ENCODE data around the gene KIAA1958. TPM values are rescaled to one million over a fixed set of nuclear protein-coding genes. Genes with fewer than 3 reads are reported as not detected.

Gene KIAA1958
- polyA plus RNA-seq, 3 donors, result 1.9 to 4.2 (median 1.9) TPM

- WGBS (ENCODE audit: insufficient coverage), result 0% methylated on average over 1 of the region's 3 CpGs
- no peak overlapping the region for H3K27ac ChIP-seq (ENCODE audit: low read depth in 1 of 2, low read length in 2 of 2)
- no peaks in the 10 kb centered on the region for H3K4me1 ChIP-seq (ENCODE audit: control insufficient read depth in 1 of 2, insufficient read depth in 2 of 2, low read length in 2 of 2)
- H3K4me3 ChIP-seq (replicated peaks in 1 of 3; ENCODE audit: low read depth in 2 of 3, low read length in 3 of 3), result no peak overlapping the region
- no peak overlapping the region for H3K9ac ChIP-seq (ENCODE audit: insufficient read depth, low read length, poor library complexity, severe bottlenecking)
- peaks cover 3% of the 10 kb centered on the region for H3K79me2 ChIP-seq (ENCODE audit: insufficient read depth, low read length)
- no peaks in the 10 kb centered on the region for H3K27me3 ChIP-seq (ENCODE audit: control insufficient read depth in 2 of 2, insufficient read depth in 2 of 2, low read length in 2 of 2)
- peaks cover 0 to 18% of the 10 kb centered on the region in 2 donors for H3K36me3 ChIP-seq (replicated peaks in 1 of 2; ENCODE audit: control insufficient read depth in 1 of 2, insufficient read depth in 2 of 2, low read length in 2 of 2)
- Mint-ChIP-seq H3K27ac (peak overlapping the region in 1 of 7 donors; percentile 26), H3K27me3 (ENCODE audit: low read depth in 3 of 3) (peaks cover 0 to 3% (median 0%) of the 10 kb centered on the region in 3 donors), H3K4me3 (no peak overlapping the region), H3K36me3 (peaks cover 15 to 21% of the 10 kb centered on the region in 2 donors), H3K9me3 (peaks cover 0 to 2% (median 0%) of the 10 kb centered on the region in 7 donors), H3K4me1 (peaks cover 4% of the 10 kb centered on the region)
- intact Hi-C loops (cut with micrococcal nuclease), result no loop called here
- H4K20me1 ChIP-seq (ENCODE audit: insufficient read depth, low read length), result no peaks in the 10 kb centered on the region
- no peak for DNase-seq
- TF ChIP-seq CTCF (IDR thresholded peaks at IDR 0.05), result no peak
- no peak overlapping the region for H2AFZ ChIP-seq (ENCODE audit: insufficient read depth, low read depth, low read length, poor library complexity, severe bottlenecking)
- H3K4me2 ChIP-seq (replicated peaks; ENCODE audit: extremely low read depth, low read length, poor library complexity, severe bottlenecking), result no peak overlapping the region
- H3K9me3 ChIP-seq (replicated peaks in 1 of 2; ENCODE audit: control insufficient read depth in 1 of 2, insufficient read depth in 1 of 2, low read length in 2 of 2), result no peaks in the 10 kb centered on the region
These were observed 85.8 kb downstream of the KIAA1958 start for GRCh38 chr9:112572416-112572815.

- Mint-ChIP-seq H3K27ac (peak overlapping the region in 1 of 7 donors; percentile 39), H3K27me3 (ENCODE audit: low read depth in 3 of 3) (peaks cover 0 to 3% (median 0%) of the 10 kb centered on the region in 3 donors), H3K9me3 (peaks cover 0 to 2% (median 0%) of the 10 kb centered on the region in 7 donors), H3K36me3 (peaks cover 15 to 21% of the 10 kb centered on the region in 2 donors), H3K4me3 (no peak overlapping the region), H3K4me1 (peaks cover 4% of the 10 kb centered on the region)
- Histone ChIP-seq H3K79me2 (ENCODE audit: insufficient read depth, low read length) (peaks cover 3% of the 10 kb centered on the region), H3K36me3 (replicated peaks in 1 of 2; ENCODE audit: control insufficient read depth in 1 of 2, insufficient read depth in 2 of 2, low read length in 2 of 2) (peaks cover 0 to 18% of the 10 kb centered on the region in 2 donors), H3K27ac (ENCODE audit: low read depth in 1 of 2, low read length in 2 of 2) (no peak overlapping the region), H3K9me3 (replicated peaks in 1 of 2; ENCODE audit: control insufficient read depth in 1 of 2, insufficient read depth in 1 of 2, low read length in 2 of 2) (no peaks in the 10 kb centered on the region), H3K4me2 (replicated peaks; ENCODE audit: extremely low read depth, low read length, poor library complexity, severe bottlenecking) (no peak overlapping the region), H4K20me1 (ENCODE audit: insufficient read depth, low read length) (no peaks in the 10 kb centered on the region), H3K27me3 (ENCODE audit: control insufficient read depth in 2 of 2, insufficient read depth in 2 of 2, low read length in 2 of 2) (no peaks in the 10 kb centered on the region), H3K9ac (ENCODE audit: insufficient read depth, low read length, poor library complexity, severe bottlenecking) (no peak overlapping the region), H2AFZ (ENCODE audit: insufficient read depth, low read depth, low read length, poor library complexity, severe bottlenecking) (no peak overlapping the region), H3K4me1 (ENCODE audit: control insufficient read depth in 1 of 2, insufficient read depth in 2 of 2, low read length in 2 of 2) (no peaks in the 10 kb centered on the region), H3K4me3 (replicated peaks in 1 of 3; ENCODE audit: low read depth in 2 of 3, low read length in 3 of 3) (no peak overlapping the region)
- intact Hi-C loops (cut with micrococcal nuclease), result no loop called here
- TF ChIP-seq CTCF (IDR thresholded peaks at IDR 0.05), result no peak
- WGBS (ENCODE audit: insufficient coverage), result 100% methylated on average over 1 of the region's 1 CpG
- DNase-seq, result no peak
These were observed 87.4 kb downstream of the KIAA1958 start for GRCh38 chr9:112574008-112574407.

All from CD14-positive monocyte (primary cell).